Mesenchymal stem cell (in vitro differentiated cells and primary cell): ENCODE measurements around the gene BAIAP3.

Source experiments
- DNase-seq: peaks from one replicate; pipeline ENCODE4 v3.0.0-alpha.2; 2013
- H2AFZ ChIP-seq: one replicate; pipeline ENCODE4 v1.6.1; 2013; ENCODE audit warnings: low read depth, mild to moderate bottlenecking, control low read depth, inconsistent platforms, low read length, moderate library complexity
- H2AK5ac ChIP-seq: 2 replicates; pipeline ENCODE4 v1.6.1; 2013; ENCODE audit warnings: low read length, moderate library complexity, mild to moderate bottlenecking, inconsistent platforms; ENCODE audit not compliant: severe bottlenecking
- H2BK120ac ChIP-seq: one replicate; pipeline ENCODE4 v1.6.1; 2013; ENCODE audit warnings: low read depth, mild to moderate bottlenecking, inconsistent platforms, low read length, moderate library complexity
- H2BK12ac ChIP-seq, 2 experiments: one replicate each; pipeline ENCODE4 v1.6.1; 2013; ENCODE audit warnings: inconsistent platforms in 2 of 2, low read length in 2 of 2, mild to moderate bottlenecking in 2 of 2, moderate library complexity in 2 of 2, control low read depth in 1 of 2
- H2BK15ac ChIP-seq: one replicate; pipeline ENCODE4 v1.6.1; 2013; ENCODE audit warnings: mild to moderate bottlenecking, low read depth, inconsistent platforms; ENCODE audit not compliant: poor library complexity, severe bottlenecking
- H2BK5ac ChIP-seq: 2 replicates; pipeline ENCODE4 v1.6.1; 2013; ENCODE audit warnings: low read depth, mild to moderate bottlenecking, low read length, control low read depth, inconsistent platforms; ENCODE audit not compliant: poor library complexity, severe bottlenecking
- H3K14ac ChIP-seq, 2 experiments: one replicate each; pipeline ENCODE4 v1.6.1; 2013; ENCODE audit warnings: inconsistent platforms in 2 of 2, low read length in 2 of 2, control low read depth in 1 of 2, mild to moderate bottlenecking in 1 of 2, moderate library complexity in 1 of 2
- H3K18ac ChIP-seq, 2 experiments: one replicate each; pipeline ENCODE4 v1.6.1; 2013; ENCODE audit warnings: inconsistent platforms in 2 of 2, low read length in 2 of 2, control low read depth in 1 of 2, low read depth in 1 of 2, mild to moderate bottlenecking in 1 of 2
- H3K23ac ChIP-seq, 2 experiments: one replicate each; pipeline ENCODE4 v1.6.1; 2013; ENCODE audit warnings: inconsistent platforms in 2 of 2, low read length in 2 of 2, mild to moderate bottlenecking in 2 of 2, moderate library complexity in 2 of 2, control low read depth in 1 of 2
- H3K27ac ChIP-seq: 2 replicates; pipeline ENCODE4 v1.5.1; 2013; ENCODE audit warnings: mild to moderate bottlenecking, moderate library complexity, low read length, control low read depth, inconsistent platforms; ENCODE audit not compliant: poor library complexity, severe bottlenecking
- H3K27me3 ChIP-seq, 2 experiments: 2 replicates each; pipeline versions ENCODE4 v1.6.1 to v1.7.0; 2013; ENCODE audit warnings: low read length in 2 of 2, mild to moderate bottlenecking in 2 of 2, moderate library complexity in 2 of 2, control low read depth in 1 of 2, inconsistent platforms in 1 of 2; ENCODE audit not compliant: control insufficient read depth in 1 of 2, insufficient read depth in 1 of 2
- H3K36me3 ChIP-seq, 2 experiments: 2 replicates each; pipeline versions ENCODE4 v1.6.1 to v1.7.0; 2013; ENCODE audit warnings: low read length in 2 of 2, control low read depth in 1 of 2, inconsistent platforms in 1 of 2, low read depth in 1 of 2, mild to moderate bottlenecking in 1 of 2; ENCODE audit not compliant: insufficient read depth in 2 of 2, control insufficient read depth in 1 of 2
- H3K4ac ChIP-seq, 2 experiments: one replicate each; pipeline ENCODE4 v1.6.1; 2013; ENCODE audit warnings: inconsistent platforms in 2 of 2, low read length in 2 of 2, mild to moderate bottlenecking in 2 of 2, moderate library complexity in 2 of 2, control low read depth in 1 of 2, low read depth in 1 of 2
- H3K4me1 ChIP-seq: 2 replicates; pipeline ENCODE4 v1.6.1; 2013; ENCODE audit warnings: low read depth, low read length, control low read depth; ENCODE audit not compliant: control insufficient read depth, insufficient read depth
- H3K4me2 ChIP-seq: 2 replicates; pipeline ENCODE4 v1.6.1; 2013; ENCODE audit warnings: low read length, mild to moderate bottlenecking, inconsistent platforms; ENCODE audit not compliant: poor library complexity, severe bottlenecking
- H3K4me3 ChIP-seq, 2 experiments: 2 replicates each; pipeline versions ENCODE4 v1.5.1 to v1.7.0; 2013; ENCODE audit warnings: low read length in 2 of 2, mild to moderate bottlenecking in 2 of 2, control low read depth in 1 of 2, low read depth in 1 of 2; ENCODE audit not compliant: insufficient read depth in 1 of 2
- H3K79me1 ChIP-seq: replicated peaks from 2 replicates; pipeline ENCODE4 v1.6.1; 2013; ENCODE audit warnings: mild to moderate bottlenecking, control low read depth, low read length, inconsistent platforms; ENCODE audit not compliant: poor library complexity, severe bottlenecking
- H3K9ac ChIP-seq: 2 replicates; pipeline ENCODE4 v1.7.0; 2013; ENCODE audit warnings: mild to moderate bottlenecking, low read length, moderate library complexity
- H3K9me3 ChIP-seq: 2 replicates; pipeline ENCODE4 v1.7.0; 2013; ENCODE audit warnings: mild to moderate bottlenecking, low read length; ENCODE audit not compliant: control insufficient read depth
- H4K8ac ChIP-seq: one replicate; pipeline ENCODE4 v1.6.1; 2013; ENCODE audit warnings: inconsistent platforms, mild to moderate bottlenecking, low read length, moderate library complexity
- H4K91ac ChIP-seq: one replicate; pipeline ENCODE4 v1.6.1; 2013; ENCODE audit warnings: mild to moderate bottlenecking, low read length, inconsistent platforms
- WGBS: methylation state at CpG from one replicate; pipeline ENCODE4 v1.1.7; 2013; ENCODE audit warnings: mixed read lengths; 5-methylcytosine and 5-hydroxymethylcytosine counted together

The BAIAP3 gene

DNA sequence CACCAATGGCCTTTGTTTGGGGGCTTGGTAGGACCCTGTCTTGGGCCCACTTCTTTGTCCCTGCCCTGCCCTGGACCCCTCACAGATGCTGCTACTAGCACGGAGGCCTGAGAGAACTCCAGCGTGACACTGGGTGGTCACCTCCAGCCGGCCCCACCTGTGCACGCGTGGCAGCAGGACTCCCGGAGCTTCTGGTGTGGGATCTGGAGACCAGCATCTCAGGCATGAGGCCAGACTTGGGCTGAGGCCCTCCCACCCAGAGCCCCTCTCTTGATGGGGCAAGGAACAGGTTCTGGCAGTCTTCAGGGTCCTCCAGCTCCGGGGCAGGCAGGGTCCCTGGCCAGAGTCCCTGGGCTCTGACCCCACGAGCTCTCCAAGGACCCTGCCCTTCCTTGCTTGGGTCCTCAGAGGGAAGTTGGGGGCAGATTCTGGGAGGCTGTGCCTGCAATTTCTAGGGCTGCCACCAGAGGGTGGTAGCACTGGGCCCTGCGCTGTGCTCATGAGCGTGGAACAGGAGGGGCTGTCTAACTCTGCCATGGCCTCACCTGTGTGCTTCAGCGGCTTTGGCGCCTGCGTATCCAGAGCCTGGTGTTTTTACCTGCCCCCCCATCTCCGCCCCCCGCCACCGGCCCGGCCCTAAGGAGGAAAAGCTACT is 3.1 kb upstream of the BAIAP3 start:
- Histone ChIP-seq H3K9me3 (no peaks in the 10 kb centered on the region), H3K79me1 (peaks cover 6% of the 10 kb centered on the region), H4K8ac (no peak overlapping the region), H2BK5ac (no peak overlapping the region), H3K18ac (no peak overlapping the region), H2AK5ac (no peak overlapping the region), H3K9ac (no peak overlapping the region), H2BK15ac (no peak overlapping the region), H3K27ac (no peak overlapping the region), H2BK12ac (peak overlapping the region in 1 of 2 experiments; percentile 45), H3K36me3 (peaks cover 6 to 22% of the 10 kb centered on the region in 2 experiments), H4K91ac (peak overlapping the region; percentile 57), H2AFZ (no peak overlapping the region), H3K4me2 (no peak overlapping the region), H3K27me3 (peaks cover 46 to 47% of the 10 kb centered on the region in 2 experiments), H3K4me1 (peaks cover 27% of the 10 kb centered on the region), H2BK120ac (peak overlapping the region; percentile 86), H3K4me3 (no peak overlapping the region), H3K23ac (no peak overlapping the region), H3K14ac (no peak overlapping the region), H3K4ac (no peak overlapping the region)
- DNase-seq, result no peak
- WGBS, result 75% methylated on average over 17 of the region's 17 CpGs

DNA sequence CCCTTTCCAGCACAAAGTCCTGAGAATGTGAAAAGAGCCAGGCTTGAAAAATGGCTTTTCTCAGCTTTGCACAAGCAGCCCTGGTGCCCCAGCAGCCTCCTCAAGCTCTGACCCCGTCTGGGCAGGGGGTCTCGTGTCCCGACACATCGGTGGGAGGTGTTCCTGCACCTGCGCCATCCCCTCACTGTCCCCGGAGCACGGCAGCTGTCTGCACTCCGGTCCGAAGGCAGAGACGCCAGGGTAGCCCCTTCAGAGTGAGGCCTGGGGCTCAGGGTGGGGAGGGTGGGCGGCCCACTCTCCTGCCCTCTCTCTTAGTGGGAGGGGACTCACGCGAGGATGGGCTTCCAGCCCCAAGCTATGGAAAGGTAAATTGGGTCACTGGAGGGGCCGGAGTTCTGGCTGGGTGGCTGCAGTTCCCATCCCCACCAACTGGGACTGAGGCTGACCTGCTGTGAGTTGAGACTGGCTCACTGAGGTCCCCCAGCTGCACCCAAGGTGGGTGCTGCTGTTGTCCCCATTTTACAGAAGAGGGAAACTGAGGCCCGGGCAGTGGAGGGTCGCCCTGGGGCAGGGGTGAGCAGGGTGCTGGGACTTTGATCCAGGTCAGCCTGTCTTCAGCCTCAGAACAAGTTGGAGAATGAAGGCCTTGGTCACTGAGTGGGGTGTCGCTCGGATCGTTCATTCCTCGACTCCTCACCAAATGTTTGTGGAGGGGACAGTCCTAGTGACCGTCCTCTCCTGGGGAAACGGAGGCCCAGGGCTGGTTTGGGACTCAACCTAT is 2.3 kb upstream of the BAIAP3 start:
- no peak overlapping the region for H3K23ac ChIP-seq
- WGBS, result 68% methylated on average over 22 of the region's 22 CpGs

DNA sequence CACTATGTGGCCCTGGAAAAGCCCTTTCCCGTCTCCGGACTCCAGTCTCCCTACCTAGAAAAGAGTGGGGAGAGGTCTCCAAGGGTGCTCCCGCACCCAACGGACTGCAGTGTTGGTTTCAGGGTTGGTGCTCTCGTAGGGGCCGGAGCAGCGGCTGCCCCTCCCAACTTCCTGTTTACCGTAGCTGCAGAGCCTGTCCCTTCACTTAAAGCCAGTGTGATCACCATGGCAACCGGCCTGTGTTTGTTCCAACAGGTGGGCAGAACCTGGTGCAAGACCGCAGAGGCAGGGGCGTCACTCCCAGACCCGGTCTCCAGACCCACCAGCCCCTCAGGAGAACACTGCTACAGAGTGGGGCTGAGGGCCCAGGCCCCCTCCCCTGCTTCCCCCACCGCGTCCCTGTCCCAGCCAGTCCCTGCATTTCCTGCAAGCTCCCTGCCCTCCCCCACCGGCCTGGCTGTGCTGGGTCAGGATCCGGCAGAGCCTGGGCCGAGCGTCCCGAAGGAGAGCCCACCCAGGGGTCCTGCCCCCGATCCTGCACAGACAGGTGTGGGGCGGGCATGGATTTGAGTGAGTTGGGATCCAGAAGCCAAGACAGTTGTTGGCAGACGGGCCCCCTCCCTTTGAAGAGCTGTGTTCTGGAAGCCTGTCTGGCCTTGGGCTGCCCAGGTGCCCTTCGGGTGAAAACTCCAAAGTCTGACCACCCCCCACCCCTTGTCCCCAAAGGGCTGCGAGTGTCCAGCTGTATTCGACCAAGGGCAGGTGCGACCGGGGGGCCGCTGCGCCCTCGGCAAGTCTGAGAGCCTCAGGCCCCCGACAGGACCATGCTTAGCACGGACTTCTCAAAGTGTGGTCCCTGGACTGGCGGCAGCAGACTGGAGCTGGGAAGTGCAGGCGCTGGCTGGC is 1.5 kb upstream of the BAIAP3 start:
- H3K4ac ChIP-seq, result peak overlapping the region; percentile 71 to 93
- H2BK120ac ChIP-seq, result peak overlapping the region; percentile 86
- peaks cover 27% of the 10 kb centered on the region for H3K4me1 ChIP-seq
- H4K91ac ChIP-seq, result peak overlapping the region; percentile 83
- H2AK5ac ChIP-seq, result no peak overlapping the region
- H3K4me3 ChIP-seq, result no peak overlapping the region
- no peak overlapping the region for H3K27ac ChIP-seq
- peak overlapping the region; percentile 70 for H2BK15ac ChIP-seq
- peaks cover 62 to 63% of the 10 kb centered on the region in 2 experiments for H3K27me3 ChIP-seq
- WGBS, result 6% methylated on average over 33 of the region's 34 CpGs
- H3K36me3 ChIP-seq, result peaks cover 0 to 9% of the 10 kb centered on the region in 2 experiments
- peak overlapping the region; percentile 96 for H4K8ac ChIP-seq
- H3K18ac ChIP-seq, result peak overlapping the region; percentile 44 to 90
- DNase-seq, result peak; percentile 93
- H3K79me1 ChIP-seq, result no peaks in the 10 kb centered on the region
- peak overlapping the region; percentile 24 for H3K4me2 ChIP-seq
- H2AFZ ChIP-seq, result no peak overlapping the region
- H3K23ac ChIP-seq, result no peak overlapping the region
- no peak overlapping the region for H3K14ac ChIP-seq
- no peaks in the 10 kb centered on the region for H3K9me3 ChIP-seq
- no peak overlapping the region for H2BK5ac ChIP-seq
- H2BK12ac ChIP-seq, result peak overlapping the region; percentile 79 to 87
- H3K9ac ChIP-seq, result no peak overlapping the region

More for the DNA sequence above, 2.3 kb upstream of the BAIAP3 start:
- Histone ChIP-seq H3K4me2 (peak overlapping the region; percentile 24), H3K18ac (peak overlapping the region; percentile 44 to 84), H4K8ac (peak overlapping the region; percentile 96), H3K27ac (no peak overlapping the region), H2BK15ac (peak overlapping the region; percentile 99), H4K91ac (peak overlapping the region; percentile 83), H3K14ac (no peak overlapping the region), H3K4ac (peak overlapping the region; percentile 71 to 93), H2AFZ (no peak overlapping the region), H3K36me3 (peaks cover 0 to 15% of the 10 kb centered on the region in 2 experiments), H3K27me3 (peaks cover 54 to 55% of the 10 kb centered on the region in 2 experiments), H3K4me1 (peaks cover 27% of the 10 kb centered on the region), H2BK5ac (no peak overlapping the region), H3K9me3 (no peaks in the 10 kb centered on the region), H3K4me3 (no peak overlapping the region), H3K79me1 (peaks cover 1% of the 10 kb centered on the region), H2AK5ac (no peak overlapping the region), H3K9ac (no peak overlapping the region), H2BK12ac (peak overlapping the region; percentile 79 to 87), H2BK120ac (peak overlapping the region; percentile 86)
- DNase-seq, result no peak
